ENCODE data around the gene CMC2. TPM values are rescaled to one million over a fixed set of nuclear protein-coding genes. Genes with fewer than 3 reads are reported as not detected.

The CMC2 gene
- total and polyA plus RNA-seq, 10 of the 15 experiments (the other 5 are each of a cell fraction or from before 2014, with no cell fraction given) = 62.8 to 251 (median 157) TPM

DNA sequence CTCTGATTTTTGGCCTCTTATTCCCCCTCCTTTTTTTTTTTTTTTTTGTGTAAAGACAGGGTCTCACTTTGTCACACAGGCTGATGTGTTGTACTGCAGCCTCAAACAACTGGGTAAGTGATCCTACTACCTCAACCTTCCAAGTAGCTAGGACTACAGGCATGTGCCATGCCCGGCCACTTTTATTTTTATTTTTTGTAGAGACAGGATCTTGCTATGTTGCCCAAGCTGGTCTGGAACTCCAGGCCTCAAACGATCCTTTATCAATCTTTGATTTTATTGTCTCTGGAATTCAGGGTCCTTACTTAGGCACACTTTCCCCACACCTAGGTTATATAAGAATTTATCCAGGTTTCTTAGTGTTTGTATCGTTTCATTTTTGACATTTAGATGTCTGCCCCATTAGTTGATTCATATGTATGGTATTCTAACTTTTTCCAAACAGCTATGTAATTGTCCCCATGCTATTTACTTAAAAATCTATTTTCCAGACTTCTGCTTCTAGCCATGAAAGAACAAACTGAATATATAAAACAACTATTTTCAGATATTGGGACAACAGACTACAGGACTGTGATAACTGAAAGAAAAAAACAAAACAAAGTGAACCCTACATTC is 13.9 kb downstream of the CMC2 start:
- intact Hi-C loops (cut with micrococcal nuclease; ENCODE audit: unreplicated experiment) (no loop called here), in situ Hi-C loops (cut with MboI) (no loop called here)
- ChIA-PET POLR2A (interaction anchor here (0.5 to 1.6 kb wide), 2 partner anchors 9 to 38 kb away, joined by 4 read pairs; no protein-coding TSS in a partner anchor), RAD21 (ENCODE audit: unreplicated experiment) (interaction anchor here (1.1 kb wide), 1 partner anchor 10 kb away, joined by 3 read pairs; no protein-coding TSS in a partner anchor), SMC1A (ENCODE audit: uncharacterized antibody, unreplicated experiment) (interaction anchor here (0.9 to 1.6 kb wide), 5 partner anchors 9 to 162 kb away, joined by 3 to 8 read pairs (median 4); partner anchors contain the start of genes CENPN and CMC2), CTCF (interaction anchor here (0.9 to 2.6 kb wide), 3 partner anchors 11 to 42 kb away, joined by 3 to 22 read pairs (median 6); no protein-coding TSS in a partner anchor)
- Histone ChIP-seq H3K27me3 (replicated peaks in 1 of 2; ENCODE audit: control insufficient read depth in 2 of 2, insufficient read depth in 2 of 2, low read length in 1 of 2) (no peaks in the 10 kb centered on the region), H4K20me1 (ENCODE audit: control insufficient read depth, insufficient read depth) (peaks cover 3% of the 10 kb centered on the region; the same call in 1 of the 2 replicates), H2AFZ (ENCODE audit: control insufficient read depth, low read depth, low read length) (no peak overlapping the region), H3K9me3 (replicated peaks; ENCODE audit: control insufficient read depth, insufficient read depth, low read length) (no peaks in the 10 kb centered on the region), H3K4me3 (no peak overlapping the region), H3K9ac (ENCODE audit: control insufficient read depth, insufficient read depth, low read length) (no peak overlapping the region), H3K4me2 (ENCODE audit: control insufficient read depth, insufficient read depth) (no peak overlapping the region), H3K27ac (ENCODE audit: control insufficient read depth, insufficient read depth) (no peak overlapping the region), H3K4me1 (ENCODE audit: control insufficient read depth, insufficient read depth, low read length) (no peaks in the 10 kb centered on the region), H3K79me2 (ENCODE audit: control insufficient read depth, insufficient read depth, low read length) (peaks cover 52% of the 10 kb centered on the region), H3K36me3 (ENCODE audit: control insufficient read depth in 2 of 2, insufficient read depth in 2 of 2, low read length in 1 of 2) (peaks cover 3 to 10% of the 10 kb centered on the region in 2 experiments)
- FAIRE-seq (no peak), DNase-seq (ENCODE audit: low read depth, low spot score) (no peak), ATAC-seq (no peak)
- no TSS peak for BruUV-seq (replicated peaks)
- 57% methylated on average over 3 of the region's 3 CpGs for WGBS (ENCODE audit: insufficient coverage, insufficient replicate concordance, low lambda C conversion rate, missing lambda C conversion rate)
- TF ChIP-seq RBBP5 (conservative IDR thresholded peaks at IDR 0.05) (no peak), NR2C2 (IDR thresholded peaks at IDR 0.05; ENCODE audit: borderline replicate concordance, control insufficient read depth, insufficient read length, low read depth) (no peak), POLR2A (IDR thresholded peaks at IDR 0.05; ENCODE audit: low read depth, low read length) (no peak), NRF1 (conservative IDR thresholded peaks at IDR 0.05; ENCODE audit: low read depth, low read length) (no peak), TCF3 (IDR thresholded peaks at IDR 0.05; ENCODE audit: borderline replicate concordance, insufficient read depth, low read depth, low read length) (no peak)
- TF ChIP-seq, protein P1, sequence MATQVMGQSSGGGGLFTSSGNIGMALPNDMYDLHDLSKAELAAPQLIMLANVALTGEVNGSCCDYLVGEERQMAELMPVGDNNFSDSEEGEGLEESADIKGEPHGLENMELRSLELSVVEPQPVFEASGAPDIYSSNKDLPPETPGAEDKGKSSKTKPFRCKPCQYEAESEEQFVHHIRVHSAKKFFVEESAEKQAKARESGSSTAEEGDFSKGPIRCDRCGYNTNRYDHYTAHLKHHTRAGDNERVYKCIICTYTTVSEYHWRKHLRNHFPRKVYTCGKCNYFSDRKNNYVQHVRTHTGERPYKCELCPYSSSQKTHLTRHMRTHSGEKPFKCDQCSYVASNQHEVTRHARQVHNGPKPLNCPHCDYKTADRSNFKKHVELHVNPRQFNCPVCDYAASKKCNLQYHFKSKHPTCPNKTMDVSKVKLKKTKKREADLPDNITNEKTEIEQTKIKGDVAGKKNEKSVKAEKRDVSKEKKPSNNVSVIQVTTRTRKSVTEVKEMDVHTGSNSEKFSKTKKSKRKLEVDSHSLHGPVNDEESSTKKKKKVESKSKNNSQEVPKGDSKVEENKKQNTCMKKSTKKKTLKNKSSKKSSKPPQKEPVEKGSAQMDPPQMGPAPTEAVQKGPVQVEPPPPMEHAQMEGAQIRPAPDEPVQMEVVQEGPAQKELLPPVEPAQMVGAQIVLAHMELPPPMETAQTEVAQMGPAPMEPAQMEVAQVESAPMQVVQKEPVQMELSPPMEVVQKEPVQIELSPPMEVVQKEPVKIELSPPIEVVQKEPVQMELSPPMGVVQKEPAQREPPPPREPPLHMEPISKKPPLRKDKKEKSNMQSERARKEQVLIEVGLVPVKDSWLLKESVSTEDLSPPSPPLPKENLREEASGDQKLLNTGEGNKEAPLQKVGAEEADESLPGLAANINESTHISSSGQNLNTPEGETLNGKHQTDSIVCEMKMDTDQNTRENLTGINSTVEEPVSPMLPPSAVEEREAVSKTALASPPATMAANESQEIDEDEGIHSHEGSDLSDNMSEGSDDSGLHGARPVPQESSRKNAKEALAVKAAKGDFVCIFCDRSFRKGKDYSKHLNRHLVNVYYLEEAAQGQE (IDR thresholded peaks at IDR 0.05; ENCODE audit: low read depth, low read length) = no peak

Measured in GM12878 (cell line).